CD4-positive, alpha-beta T cell (primary cell): ENCODE measurements around the gene SLC2A13. TPM values are rescaled to one million over a fixed set of nuclear protein-coding genes. Genes with fewer than 3 reads are reported as not detected.

Experiments used
- ATAC-seq: fragments of 200-7000 bp; cut with Tn5 transposase; one replicate; pipeline ENCODE4 v1.10.0; 2022; ENCODE audit warnings: mild to moderate bottlenecking; ENCODE audit not compliant: poor library complexity
- CTCF ChIA-PET: fragments of 350-600 bp; sonication (Branson Sonifier 250); formaldehyde crosslinking; loops from one replicate; lab custom pipeline; 2021; ENCODE audit warnings: antibody characterized with exemption, inconsistent platforms; lab: Charles Lee
- POLR2A ChIA-PET: fragments of 350-600 bp; sonication (Branson Sonifier 250); formaldehyde crosslinking; loops from one replicate; lab custom pipeline; 2021; ENCODE audit warnings: antibody characterized with exemption, inconsistent platforms; lab: Charles Lee
- DNase-seq, 14 experiments: peaks; one replicate each; pipeline ENCODE4 v3.0.0-alpha.2; 2013 to 2020; ENCODE audit warnings: mixed read lengths in 2 of 14
- H3K27ac ChIP-seq, 2 donors: one replicate each; pipeline versions ENCODE4 v1.5.1 to v1.7.0; 2013; ENCODE audit warnings: low read length in 2 of 2, low read depth in 1 of 2, mild to moderate bottlenecking in 1 of 2
- H3K27me3 ChIP-seq, 2 experiments: 1 replicate in 1 of 2; 2 replicates in 1 of 2; pipeline versions ENCODE4 v1.6.1 to v1.7.0; 2013; ENCODE audit warnings: low read length in 2 of 2, control low read depth in 1 of 2, mild to moderate bottlenecking in 1 of 2, moderate library complexity in 1 of 2; ENCODE audit not compliant: insufficient read depth in 2 of 2, control insufficient read depth in 1 of 2
- H3K36me3 ChIP-seq: one replicate; pipeline ENCODE4 v1.6.1; 2013; ENCODE audit warnings: low read length, control low read depth; ENCODE audit not compliant: insufficient read depth
- H3K4me1 ChIP-seq: one replicate; pipeline ENCODE4 v1.6.1; 2013; ENCODE audit warnings: low read length, control low read depth; ENCODE audit not compliant: insufficient read depth
- H3K4me3 ChIP-seq: one replicate; pipeline ENCODE4 v1.5.1; 2013; ENCODE audit warnings: mild to moderate bottlenecking, low read length, moderate library complexity
- H3K9me3 ChIP-seq, 2 experiments: 1 replicate in 1 of 2; 2 replicates in 1 of 2; pipeline versions ENCODE4 v1.6.1 to v1.7.0; 2013; ENCODE audit warnings: low read length in 2 of 2, mild to moderate bottlenecking in 2 of 2, control low read depth in 1 of 2, moderate library complexity in 1 of 2; ENCODE audit not compliant: control insufficient read depth in 1 of 2, insufficient read depth in 1 of 2
- H3K27ac Mint-ChIP-seq: one replicate; pipeline ENCODE4 v1.8.0; 2020; ENCODE audit warnings: mixed read lengths
- H3K27me3 Mint-ChIP-seq: one replicate; pipeline ENCODE4 v1.8.0; 2021; ENCODE audit warnings: mixed read lengths
- H3K36me3 Mint-ChIP-seq: one replicate; pipeline ENCODE4 v1.8.0; 2021; ENCODE audit warnings: low read depth, mixed read lengths
- H3K4me1 Mint-ChIP-seq: one replicate; pipeline ENCODE4 v1.8.0; 2021; ENCODE audit warnings: low read depth, mixed read lengths
- H3K4me3 Mint-ChIP-seq: one replicate; pipeline ENCODE4 v1.8.0; 2020; ENCODE audit warnings: mild to moderate bottlenecking, mixed read lengths
- H3K9me3 Mint-ChIP-seq: one replicate; pipeline ENCODE4 v1.8.0; 2020; ENCODE audit warnings: mixed read lengths
- CTCF ChIP-seq: fragments of 200-600 bp; IDR thresholded peaks from one replicate; pipeline ENCODE4 v1.8.0; 2022; ENCODE audit warnings: antibody characterized with exemption, mild to moderate bottlenecking
- intact Hi-C, 2 experiments: fragments of 100-400 bp; cut with DNase I in 1 of 2; cut with micrococcal nuclease in 1 of 2; formaldehyde crosslinking; loops; one replicate each; pipeline versions ENCODE4 v1.15.1 to v1.9.0; 2023 to 2025; cut with DNase I, micrococcal nuclease
- total RNA-seq, 174 experiments: library from RNA in 2 of 174; stranded (reverse) in 2 of 174; gene quantifications; one replicate each; pipeline ENCODE4 v1.2.3 and lab custom pipeline; 2021 to 2026

SLC2A13 gene
- total RNA-seq, 2 experiments from 2014 or later = 1.6 to 1.7 TPM

- Mint-ChIP-seq H3K4me3 (no peak overlapping the region), H3K36me3 (no peaks in the 10 kb centered on the region), H3K4me1 (no peaks in the 10 kb centered on the region), H3K9me3 (no peaks in the 10 kb centered on the region), H3K27me3 (no peaks in the 10 kb centered on the region), H3K27ac (no peak overlapping the region)
- CTCF ChIA-PET = no interaction called here
- H3K9me3 ChIP-seq = no peaks in the 10 kb centered on the region
- ATAC-seq (no peak), DNase-seq (no peak)
- intact Hi-C loops = no loop called here
- no peaks in the 10 kb centered on the region for H3K27me3 ChIP-seq
- H3K27ac ChIP-seq = no peak overlapping the region
- no peaks in the 10 kb centered on the region for H3K4me1 ChIP-seq
- no peak overlapping the region for H3K4me3 ChIP-seq
- no peak for TF ChIP-seq CTCF
- POLR2A ChIA-PET = no interaction called here
- H3K36me3 ChIP-seq = no peaks in the 10 kb centered on the region
Observed at GRCh38 chr12:39886106-39886505, 219.8 kb downstream of the SLC2A13 start.

- ATAC-seq = no peak
- Histone ChIP-seq H3K4me3 (no peak overlapping the region), H3K4me1 (no peaks in the 10 kb centered on the region), H3K9me3 (no peaks in the 10 kb centered on the region), H3K27me3 (no peaks in the 10 kb centered on the region), H3K27ac (no peak overlapping the region), H3K36me3 (no peaks in the 10 kb centered on the region)
- H3K36me3 Mint-ChIP-seq = no peaks in the 10 kb centered on the region
- TF ChIP-seq CTCF = no peak
- ChIA-PET POLR2A (no interaction called here), CTCF (no interaction called here)
- DNase-seq = no peak
- no peaks in the 10 kb centered on the region for H3K27me3 Mint-ChIP-seq
- intact Hi-C loops = no loop called here
- H3K4me3 Mint-ChIP-seq = no peak overlapping the region
- no peaks in the 10 kb centered on the region for H3K4me1 Mint-ChIP-seq
- no peak overlapping the region for H3K27ac Mint-ChIP-seq
- peaks cover 2% of the 10 kb centered on the region for H3K9me3 Mint-ChIP-seq
Observed at GRCh38 chr12:39884616-39885125, 221.2 kb downstream of the SLC2A13 start.

GRCh38 chr12:39883411-39883810 lies 222.5 kb downstream of the SLC2A13 start:
- DNase-seq (no peak), ATAC-seq (no peak)
- H3K9me3 ChIP-seq = peaks cover 9 to 11% of the 10 kb centered on the region in 2 experiments
- peaks cover 2% of the 10 kb centered on the region for H3K9me3 Mint-ChIP-seq
- no peak for TF ChIP-seq CTCF
- ChIA-PET CTCF (no interaction called here), POLR2A (no interaction called here)
- H3K4me1 Mint-ChIP-seq = no peaks in the 10 kb centered on the region
- no peak overlapping the region for H3K4me3 Mint-ChIP-seq
- H3K36me3 ChIP-seq = no peaks in the 10 kb centered on the region
- H3K36me3 Mint-ChIP-seq = no peaks in the 10 kb centered on the region
- no peak overlapping the region for H3K27ac Mint-ChIP-seq
- intact Hi-C loops = no loop called here
- no peak overlapping the region for H3K27ac ChIP-seq
- H3K27me3 Mint-ChIP-seq = no peaks in the 10 kb centered on the region
- no peaks in the 10 kb centered on the region for H3K4me1 ChIP-seq
- H3K4me3 ChIP-seq = no peak overlapping the region
- H3K27me3 ChIP-seq = no peaks in the 10 kb centered on the region
